ENCODE data around the gene MAP3K10. TPM values are rescaled to one million over a fixed set of nuclear protein-coding genes. Genes with fewer than 3 reads are reported as not detected.

MAP3K10 gene
- polyA plus RNA-seq, 1 of the 3 experiments (the other 2 are of a cell fraction) = 10.7 TPM

DNA sequence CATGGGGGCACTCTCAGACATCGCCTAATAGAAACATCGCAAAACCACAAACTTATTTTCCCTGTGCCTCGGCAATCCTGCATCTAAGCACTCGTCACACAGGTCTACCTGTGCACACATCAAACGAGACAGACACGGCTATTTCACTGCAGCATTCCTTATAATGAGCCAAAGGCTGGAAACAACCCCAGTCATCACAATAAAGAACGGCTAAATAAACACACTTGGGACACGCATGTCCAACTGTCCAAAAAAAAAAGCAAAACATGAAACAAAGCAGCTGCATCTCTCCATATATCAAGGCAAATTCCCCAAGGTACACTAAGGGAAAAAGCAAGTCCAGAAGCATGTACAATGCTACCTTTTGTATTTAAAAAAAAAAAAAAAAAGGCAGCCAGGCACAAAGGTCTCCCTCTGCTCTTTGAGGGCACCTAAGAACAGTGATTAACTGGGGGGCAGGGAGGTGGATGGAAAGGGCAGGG lies 62.4 kb downstream of the MAP3K10 start:
- no peak overlapping the region for H3K27ac ChIP-seq (ENCODE audit: low read depth in 2 of 2, low read length in 1 of 2)
- H3F3A ChIP-seq (replicated peaks; ENCODE audit: insufficient read depth) = no peaks in the 10 kb centered on the region
- peaks cover 12% of the 10 kb centered on the region; the same call in 1 of the 2 replicates for H4K20me1 ChIP-seq (ENCODE audit: insufficient read depth)
- ChIA-PET POLR2A (interaction anchor here (0.6 kb wide), 1 partner anchor 13 kb away, joined by 3 read pairs; no protein-coding TSS in a partner anchor), CTCF (interaction anchor here (1.0 to 1.1 kb wide), 2 partner anchors 13 to 36 kb away, joined by 3 read pairs; partner anchors contain the start of gene TTC9B)
- no peak overlapping the region for H3K4me2 ChIP-seq
- peaks cover 24% of the 10 kb centered on the region for H3K79me2 ChIP-seq (ENCODE audit: insufficient read depth)
- no peak for TF ChIP-seq FOSL2 (IDR thresholded peaks at IDR 0.05; ENCODE audit: borderline replicate concordance, low read depth)
- TF ChIP-seq, protein P1, sequence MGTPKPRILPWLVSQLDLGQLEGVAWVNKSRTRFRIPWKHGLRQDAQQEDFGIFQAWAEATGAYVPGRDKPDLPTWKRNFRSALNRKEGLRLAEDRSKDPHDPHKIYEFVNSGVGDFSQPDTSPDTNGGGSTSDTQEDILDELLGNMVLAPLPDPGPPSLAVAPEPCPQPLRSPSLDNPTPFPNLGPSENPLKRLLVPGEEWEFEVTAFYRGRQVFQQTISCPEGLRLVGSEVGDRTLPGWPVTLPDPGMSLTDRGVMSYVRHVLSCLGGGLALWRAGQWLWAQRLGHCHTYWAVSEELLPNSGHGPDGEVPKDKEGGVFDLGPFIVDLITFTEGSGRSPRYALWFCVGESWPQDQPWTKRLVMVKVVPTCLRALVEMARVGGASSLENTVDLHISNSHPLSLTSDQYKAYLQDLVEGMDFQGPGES (IDR thresholded peaks at IDR 0.05; ENCODE audit: low read depth, low read length) = no peak
- no peak for TF ChIP-seq RAD21 (IDR thresholded peaks at IDR 0.05; ENCODE audit: low read length)
- TF ChIP-seq SMC3 (IDR thresholded peaks at IDR 0.05; ENCODE audit: low read depth, low read length) = no peak
- H2AFZ ChIP-seq (ENCODE audit: low read depth) = no peak overlapping the region
- no peak overlapping the region for H3K9ac ChIP-seq
- H3K9me3 ChIP-seq = no peaks in the 10 kb centered on the region
- H3K9me2 ChIP-seq = no peaks in the 10 kb centered on the region
- DNase-seq = no peak
- peaks cover 15 to 59% of the 10 kb centered on the region in 2 experiments for H3K36me3 ChIP-seq (replicated peaks in 1 of 2; ENCODE audit: control insufficient read depth in 1 of 2, insufficient read depth in 2 of 2, low read length in 1 of 2)
- H3K4me1 ChIP-seq (ENCODE audit: control insufficient read depth in 1 of 2, insufficient read depth in 2 of 2, low read depth in 1 of 2, low read length in 1 of 2) = no peaks in the 10 kb centered on the region; a peak in 1 of 4 replicates
- H3K4me3 ChIP-seq (ENCODE audit: low read depth in 2 of 2, low read length in 1 of 2) = no peak overlapping the region
- 97% methylated on average over 8 of the region's 8 CpGs for WGBS (ENCODE audit: low lambda C conversion rate)
- H3K27me3 ChIP-seq (ENCODE audit: insufficient read depth) = no peaks in the 10 kb centered on the region

- ChIA-PET POLR2A (no interaction called here), CTCF (interaction anchor here (1.2 kb wide), 1 partner anchor 38 kb away, joined by 3 read pairs; no protein-coding TSS in a partner anchor)
- Histone ChIP-seq H3K27me3 (ENCODE audit: insufficient read depth) (no peaks in the 10 kb centered on the region), H3K27ac (ENCODE audit: low read depth in 2 of 2, low read length in 1 of 2) (no peak overlapping the region), H4K20me1 (ENCODE audit: insufficient read depth) (peaks cover 14% of the 10 kb centered on the region), H3K36me3 (replicated peaks in 1 of 2; ENCODE audit: control insufficient read depth in 1 of 2, insufficient read depth in 2 of 2, low read length in 1 of 2) (peaks cover 15 to 50% of the 10 kb centered on the region in 2 experiments), H3K9ac (no peak overlapping the region), H3K4me2 (no peak overlapping the region), H3K9me2 (no peaks in the 10 kb centered on the region), H3K4me1 (ENCODE audit: control insufficient read depth in 1 of 2, insufficient read depth in 2 of 2, low read depth in 1 of 2, low read length in 1 of 2) (no peaks in the 10 kb centered on the region; a peak in 1 of 4 replicates), H2AFZ (ENCODE audit: low read depth) (no peak overlapping the region), H3K9me3 (no peaks in the 10 kb centered on the region), H3F3A (replicated peaks; ENCODE audit: insufficient read depth) (no peaks in the 10 kb centered on the region), H3K79me2 (ENCODE audit: insufficient read depth) (peaks cover 33% of the 10 kb centered on the region), H3K4me3 (ENCODE audit: low read depth in 2 of 2, low read length in 1 of 2) (no peak overlapping the region)
- TF ChIP-seq ELF1 (IDR thresholded peaks at IDR 0.05) (no peak), RCOR1 (IDR thresholded peaks at IDR 0.05; ENCODE audit: low read length) (no peak), PBX3 (IDR thresholded peaks at IDR 0.05) (no peak), FOXM1 (IDR thresholded peaks at IDR 0.05; ENCODE audit: low read depth) (no peak)
- TF ChIP-seq, protein P2, sequence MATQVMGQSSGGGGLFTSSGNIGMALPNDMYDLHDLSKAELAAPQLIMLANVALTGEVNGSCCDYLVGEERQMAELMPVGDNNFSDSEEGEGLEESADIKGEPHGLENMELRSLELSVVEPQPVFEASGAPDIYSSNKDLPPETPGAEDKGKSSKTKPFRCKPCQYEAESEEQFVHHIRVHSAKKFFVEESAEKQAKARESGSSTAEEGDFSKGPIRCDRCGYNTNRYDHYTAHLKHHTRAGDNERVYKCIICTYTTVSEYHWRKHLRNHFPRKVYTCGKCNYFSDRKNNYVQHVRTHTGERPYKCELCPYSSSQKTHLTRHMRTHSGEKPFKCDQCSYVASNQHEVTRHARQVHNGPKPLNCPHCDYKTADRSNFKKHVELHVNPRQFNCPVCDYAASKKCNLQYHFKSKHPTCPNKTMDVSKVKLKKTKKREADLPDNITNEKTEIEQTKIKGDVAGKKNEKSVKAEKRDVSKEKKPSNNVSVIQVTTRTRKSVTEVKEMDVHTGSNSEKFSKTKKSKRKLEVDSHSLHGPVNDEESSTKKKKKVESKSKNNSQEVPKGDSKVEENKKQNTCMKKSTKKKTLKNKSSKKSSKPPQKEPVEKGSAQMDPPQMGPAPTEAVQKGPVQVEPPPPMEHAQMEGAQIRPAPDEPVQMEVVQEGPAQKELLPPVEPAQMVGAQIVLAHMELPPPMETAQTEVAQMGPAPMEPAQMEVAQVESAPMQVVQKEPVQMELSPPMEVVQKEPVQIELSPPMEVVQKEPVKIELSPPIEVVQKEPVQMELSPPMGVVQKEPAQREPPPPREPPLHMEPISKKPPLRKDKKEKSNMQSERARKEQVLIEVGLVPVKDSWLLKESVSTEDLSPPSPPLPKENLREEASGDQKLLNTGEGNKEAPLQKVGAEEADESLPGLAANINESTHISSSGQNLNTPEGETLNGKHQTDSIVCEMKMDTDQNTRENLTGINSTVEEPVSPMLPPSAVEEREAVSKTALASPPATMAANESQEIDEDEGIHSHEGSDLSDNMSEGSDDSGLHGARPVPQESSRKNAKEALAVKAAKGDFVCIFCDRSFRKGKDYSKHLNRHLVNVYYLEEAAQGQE (IDR thresholded peaks at IDR 0.05; ENCODE audit: low read depth, low read length) = no peak
- TF ChIP-seq, protein P3, sequence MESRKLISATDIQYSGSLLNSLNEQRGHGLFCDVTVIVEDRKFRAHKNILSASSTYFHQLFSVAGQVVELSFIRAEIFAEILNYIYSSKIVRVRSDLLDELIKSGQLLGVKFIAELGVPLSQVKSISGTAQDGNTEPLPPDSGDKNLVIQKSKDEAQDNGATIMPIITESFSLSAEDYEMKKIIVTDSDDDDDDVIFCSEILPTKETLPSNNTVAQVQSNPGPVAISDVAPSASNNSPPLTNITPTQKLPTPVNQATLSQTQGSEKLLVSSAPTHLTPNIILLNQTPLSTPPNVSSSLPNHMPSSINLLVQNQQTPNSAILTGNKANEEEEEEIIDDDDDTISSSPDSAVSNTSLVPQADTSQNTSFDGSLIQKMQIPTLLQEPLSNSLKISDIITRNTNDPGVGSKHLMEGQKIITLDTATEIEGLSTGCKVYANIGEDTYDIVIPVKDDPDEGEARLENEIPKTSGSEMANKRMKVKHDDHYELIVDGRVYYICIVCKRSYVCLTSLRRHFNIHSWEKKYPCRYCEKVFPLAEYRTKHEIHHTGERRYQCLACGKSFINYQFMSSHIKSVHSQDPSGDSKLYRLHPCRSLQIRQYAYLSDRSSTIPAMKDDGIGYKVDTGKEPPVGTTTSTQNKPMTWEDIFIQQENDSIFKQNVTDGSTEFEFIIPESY (IDR thresholded peaks at IDR 0.05; ENCODE audit: borderline replicate concordance, low read depth) = no peak
- WGBS (ENCODE audit: low lambda C conversion rate) = 97% methylated on average over 15 of the region's 16 CpGs
- no peak for DNase-seq
Measured at GRCh38 chr19:40254714-40255418, 63.6 kb downstream of the MAP3K10 start.

Measured in SK-N-SH (cell line).